Activated T-cell treated with anti-CD3 and anti-CD28 coated beads, Interleukin-2, amount 50 U/mL, for 24 hours (primary cell): ENCODE measurements around the gene MON1A.
A peak's percentile ranks its signal among the peaks of the same experiment; 100 is the strongest.

ENCODE experiments used
- DNase-seq: peaks from one replicate; pipeline ENCODE4 v3.0.0-alpha.2; 2020
- H3K27ac Mint-ChIP-seq: 2 replicates; pipeline ENCODE4 v1.8.0; 2020; ENCODE audit warnings: mild to moderate bottlenecking, mixed read lengths
- H3K27me3 Mint-ChIP-seq: 2 replicates; pipeline ENCODE4 v1.8.0; 2020; ENCODE audit warnings: mixed read lengths
- H3K36me3 Mint-ChIP-seq: 2 replicates; pipeline ENCODE4 v1.8.0; 2020; ENCODE audit warnings: low read depth, mixed read lengths
- H3K4me1 Mint-ChIP-seq: 2 replicates; pipeline ENCODE4 v1.8.0; 2020; ENCODE audit warnings: low read depth, mixed read lengths
- H3K4me3 Mint-ChIP-seq: 2 replicates; pipeline ENCODE4 v1.8.0; 2020; ENCODE audit warnings: mild to moderate bottlenecking, moderate library complexity, mixed read lengths
- H3K9me3 Mint-ChIP-seq: 2 replicates; pipeline ENCODE4 v1.8.0; 2020; ENCODE audit warnings: mixed read lengths

Gene MON1A

DNA sequence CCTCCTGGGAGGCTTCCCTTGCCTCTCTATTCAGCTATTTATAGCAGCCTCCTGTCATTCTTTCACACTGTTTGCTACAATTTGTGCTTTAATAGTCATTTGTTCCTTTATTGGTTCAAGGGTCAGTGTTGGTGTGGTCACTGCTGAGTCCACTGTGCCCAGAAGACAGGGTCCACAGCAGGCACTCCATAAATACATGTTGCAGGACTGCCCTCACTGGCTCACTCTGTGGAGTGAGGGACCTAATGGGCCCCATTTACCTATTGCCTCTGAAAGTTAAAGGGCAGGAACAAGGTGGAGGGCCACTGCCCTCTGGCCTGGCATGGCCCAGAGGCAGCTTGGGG lies 42.7 kb downstream of the MON1A start:
- DNase-seq: no peak
- Mint-ChIP-seq H3K4me3 (no peak overlapping the region), H3K36me3 (no peaks in the 10 kb centered on the region), H3K4me1 (no peaks in the 10 kb centered on the region), H3K9me3 (no peaks in the 10 kb centered on the region), H3K27me3 (no peaks in the 10 kb centered on the region), H3K27ac (no peak overlapping the region)

DNA sequence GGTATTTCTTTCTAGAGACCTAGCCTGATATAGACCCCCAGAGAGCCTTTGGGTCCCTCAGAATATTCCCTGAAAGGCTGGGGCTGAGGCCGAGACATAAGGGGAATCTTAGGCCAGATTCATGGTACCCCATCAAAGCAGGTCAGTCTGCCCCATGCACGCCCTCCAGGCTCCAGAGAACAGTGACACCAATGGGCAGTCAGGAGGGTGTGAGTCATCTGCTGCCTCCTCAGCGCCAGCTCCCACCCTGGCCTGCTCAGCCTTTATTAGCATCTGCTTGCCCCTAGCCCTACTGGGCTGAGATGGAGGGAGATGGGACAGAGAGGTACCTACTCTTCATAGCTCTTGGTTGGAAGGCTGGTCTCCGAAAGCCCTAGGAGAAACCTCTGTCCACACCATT lies 45.6 kb downstream of the MON1A start:
- no peak overlapping the region for H3K4me3 Mint-ChIP-seq
- H3K9me3 Mint-ChIP-seq: no peaks in the 10 kb centered on the region
- no peak overlapping the region for H3K27ac Mint-ChIP-seq
- no peaks in the 10 kb centered on the region for H3K27me3 Mint-ChIP-seq
- H3K36me3 Mint-ChIP-seq: no peaks in the 10 kb centered on the region
- H3K4me1 Mint-ChIP-seq: no peaks in the 10 kb centered on the region
- no peak for DNase-seq

DNA sequence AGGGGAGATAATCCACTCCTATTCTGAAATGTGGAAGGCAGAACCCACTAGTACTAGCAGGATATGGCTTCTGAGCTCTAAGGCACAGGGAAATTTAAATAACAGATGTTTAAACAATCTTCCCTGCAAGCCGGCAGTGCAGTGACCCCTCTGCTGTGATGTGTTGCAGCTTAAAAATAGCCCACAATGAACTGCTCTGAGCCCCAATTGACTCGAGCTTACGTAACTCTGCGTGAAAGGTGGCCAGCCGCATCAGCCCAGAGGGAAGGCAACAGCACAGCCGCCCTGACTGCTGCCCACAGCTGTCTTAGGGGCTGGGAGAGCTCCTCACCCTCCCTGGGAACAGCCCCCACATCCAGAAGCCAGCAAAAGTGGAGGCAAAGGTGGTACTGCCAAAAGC lies 47.4 kb downstream of the MON1A start:
- DNase-seq: no peak
- no peaks in the 10 kb centered on the region for H3K27me3 Mint-ChIP-seq
- H3K9me3 Mint-ChIP-seq: no peaks in the 10 kb centered on the region
- no peak overlapping the region for H3K27ac Mint-ChIP-seq
- no peak overlapping the region for H3K4me3 Mint-ChIP-seq
- no peaks in the 10 kb centered on the region for H3K4me1 Mint-ChIP-seq
- no peaks in the 10 kb centered on the region for H3K36me3 Mint-ChIP-seq

DNA sequence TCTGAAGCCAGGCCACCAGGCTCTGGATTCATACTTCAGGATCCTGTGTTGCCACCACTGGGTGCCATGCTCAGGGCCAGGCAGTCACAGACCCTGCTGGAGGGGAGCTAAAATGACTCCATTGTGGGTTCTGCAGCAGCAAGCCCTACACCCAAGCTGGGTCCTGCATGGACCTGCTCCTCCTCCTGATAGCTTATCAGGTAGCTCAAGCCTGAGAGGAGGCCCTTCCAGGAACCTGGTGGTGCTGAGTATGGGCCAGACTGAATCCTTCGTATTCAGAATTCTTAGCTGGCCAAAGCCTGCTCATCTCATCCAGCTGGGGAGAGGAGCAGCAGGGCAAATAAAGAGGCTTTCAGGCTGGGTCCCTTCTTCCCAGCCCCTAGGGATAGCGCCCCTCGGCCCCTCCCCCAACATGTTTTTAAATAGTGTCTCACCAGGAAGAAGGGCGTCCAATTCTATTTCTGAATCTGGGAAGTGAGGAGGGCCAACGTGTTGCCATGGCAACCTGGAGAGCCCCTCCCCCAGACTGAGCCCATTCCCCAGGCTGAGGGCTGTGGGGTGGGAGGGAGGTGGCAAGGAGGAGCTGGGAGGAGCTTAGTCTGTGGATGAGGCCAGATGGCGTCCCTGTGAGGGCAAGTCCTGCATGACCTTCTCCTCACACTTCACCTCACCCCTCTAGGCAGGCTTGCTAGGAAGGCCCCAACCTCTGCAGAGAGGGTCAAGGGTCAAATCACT lies 48.9 kb downstream of the MON1A start:
- Mint-ChIP-seq H3K27ac (no peak overlapping the region), H3K36me3 (no peaks in the 10 kb centered on the region), H3K4me1 (no peaks in the 10 kb centered on the region), H3K4me3 (no peak overlapping the region), H3K27me3 (no peaks in the 10 kb centered on the region), H3K9me3 (no peaks in the 10 kb centered on the region)
- DNase-seq: no peak

DNA sequence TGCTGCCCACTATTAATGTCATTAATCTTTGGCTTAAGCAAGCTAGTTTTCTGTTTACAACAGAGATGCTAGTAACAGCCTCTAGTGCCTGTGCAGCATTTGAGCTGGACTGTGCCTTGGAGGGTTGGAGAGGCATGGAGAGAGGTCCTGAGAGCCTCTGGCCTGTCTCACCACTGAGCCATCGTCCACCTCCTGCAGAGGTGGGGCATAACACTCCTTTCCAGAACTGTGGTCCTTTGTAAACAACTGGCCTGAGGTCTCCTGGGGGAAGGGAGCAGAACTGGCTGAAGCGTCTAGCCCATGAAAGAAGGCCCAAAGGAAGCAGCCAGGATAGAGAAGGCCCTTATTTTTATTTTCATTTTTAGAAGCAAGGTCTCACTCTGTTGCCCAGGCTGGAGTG lies 49.9 kb downstream of the MON1A start:
- no peak for DNase-seq
- H3K9me3 Mint-ChIP-seq: no peaks in the 10 kb centered on the region

DNA sequence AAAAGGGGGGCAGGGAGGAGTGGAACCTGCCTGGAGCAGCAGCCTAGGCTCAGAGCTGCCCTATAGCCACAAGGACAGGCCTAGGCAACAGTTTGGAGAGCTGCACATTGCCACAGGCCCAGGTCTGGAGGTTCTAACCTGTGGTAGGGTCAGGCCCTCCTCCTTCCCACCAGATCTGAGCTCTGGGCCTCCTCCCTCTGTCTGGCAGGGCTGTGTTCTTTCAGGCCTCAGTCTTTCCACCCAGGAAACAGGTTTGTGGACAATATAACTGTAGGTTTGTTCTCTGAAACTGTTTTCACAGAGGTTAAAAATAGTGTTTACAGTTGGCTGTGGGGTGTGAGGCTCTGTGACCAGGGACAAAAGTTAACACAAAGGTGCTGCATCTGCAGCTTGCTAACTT lies 50.9 kb downstream of the MON1A start:
- no peaks in the 10 kb centered on the region for H3K36me3 Mint-ChIP-seq
- no peak for DNase-seq
- no peaks in the 10 kb centered on the region for H3K9me3 Mint-ChIP-seq
- no peaks in the 10 kb centered on the region for H3K4me1 Mint-ChIP-seq
- no peak overlapping the region for H3K4me3 Mint-ChIP-seq
- no peaks in the 10 kb centered on the region for H3K27me3 Mint-ChIP-seq
- H3K27ac Mint-ChIP-seq: no peak overlapping the region

More for the DNA sequence above, 49.9 kb downstream of the MON1A start:
- H3K27me3 Mint-ChIP-seq: no peaks in the 10 kb centered on the region
- H3K36me3 Mint-ChIP-seq: no peaks in the 10 kb centered on the region
- H3K4me1 Mint-ChIP-seq: no peaks in the 10 kb centered on the region
- no peak overlapping the region for H3K27ac Mint-ChIP-seq
- no peak overlapping the region for H3K4me3 Mint-ChIP-seq

DNA sequence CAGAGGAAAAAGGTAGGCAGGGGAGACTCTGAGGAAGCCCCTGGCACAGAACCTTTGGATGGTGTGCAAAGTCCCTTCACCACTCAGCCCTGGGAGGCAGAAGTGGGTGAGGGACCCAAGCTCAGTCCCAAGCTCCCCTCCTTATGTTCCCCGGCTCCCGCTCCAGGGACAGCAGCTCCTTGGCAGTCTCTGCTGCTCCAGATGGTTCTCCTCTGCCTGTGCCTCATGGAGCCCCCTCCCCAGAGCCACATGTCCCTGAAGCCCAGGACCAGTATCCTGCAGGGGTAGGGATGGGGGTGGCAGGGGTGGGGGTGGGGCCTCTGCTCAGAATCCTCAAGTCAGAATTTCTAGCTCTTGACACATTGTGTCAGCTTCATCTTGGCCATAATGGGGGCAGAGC lies 51.9 kb downstream of the MON1A start:
- peaks cover 4% of the 10 kb centered on the region for H3K4me1 Mint-ChIP-seq
- H3K4me3 Mint-ChIP-seq: no peak overlapping the region
- H3K27me3 Mint-ChIP-seq: no peaks in the 10 kb centered on the region
- DNase-seq: no peak
- no peaks in the 10 kb centered on the region for H3K36me3 Mint-ChIP-seq
- no peak overlapping the region for H3K27ac Mint-ChIP-seq
- no peaks in the 10 kb centered on the region for H3K9me3 Mint-ChIP-seq

DNA sequence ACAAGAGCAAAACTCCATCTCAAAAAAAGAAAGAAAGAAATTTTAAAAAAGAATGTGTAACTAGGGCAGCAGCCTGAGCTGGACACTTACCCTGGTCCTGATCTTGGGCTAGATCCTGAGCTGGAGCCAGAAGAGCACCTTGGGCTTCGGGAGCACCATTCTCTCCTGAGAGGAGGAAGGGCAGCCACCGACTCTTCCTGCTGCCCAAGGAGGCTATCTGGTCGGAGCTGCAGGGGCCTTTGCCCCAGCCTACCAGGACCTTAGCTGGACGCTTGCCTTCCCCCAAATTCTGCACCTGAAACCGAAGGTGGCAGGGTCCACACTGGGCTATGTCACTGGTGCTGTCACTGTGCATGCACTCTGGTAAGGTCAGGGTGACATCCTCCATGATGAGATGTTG lies 53.0 kb downstream of the MON1A start:
- Mint-ChIP-seq H3K27me3 (peaks cover 1% of the 10 kb centered on the region), H3K4me1 (peaks cover 5% of the 10 kb centered on the region), H3K36me3 (no peaks in the 10 kb centered on the region), H3K9me3 (no peaks in the 10 kb centered on the region), H3K27ac (no peak overlapping the region), H3K4me3 (no peak overlapping the region)
- DNase-seq: no peak

DNA sequence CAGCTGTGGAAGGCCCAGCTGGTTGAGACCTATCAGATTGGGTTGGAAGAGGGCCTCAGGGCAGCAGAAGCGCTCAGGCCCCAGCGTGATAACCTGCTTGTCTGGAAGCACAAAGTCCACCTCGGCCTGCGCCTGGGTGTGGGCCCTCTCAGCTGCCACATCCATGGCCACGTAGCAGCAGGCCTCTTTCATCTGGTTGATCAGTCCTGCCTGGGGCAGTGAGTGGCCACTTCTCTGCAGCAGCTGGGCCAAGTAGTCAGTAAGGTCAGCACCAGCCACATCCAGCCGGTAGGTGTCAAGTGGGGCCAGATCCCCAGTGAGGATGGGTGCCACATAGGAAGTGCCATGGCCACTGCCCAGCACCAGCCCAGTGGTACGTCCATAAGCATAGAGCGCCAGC lies 56.0 kb downstream of the MON1A start:
- Mint-ChIP-seq H3K36me3 (no peaks in the 10 kb centered on the region), H3K4me3 (no peak overlapping the region), H3K4me1 (peaks cover 5% of the 10 kb centered on the region), H3K27me3 (peaks cover 19% of the 10 kb centered on the region), H3K27ac (no peak overlapping the region), H3K9me3 (no peaks in the 10 kb centered on the region)
- no peak for DNase-seq

DNA sequence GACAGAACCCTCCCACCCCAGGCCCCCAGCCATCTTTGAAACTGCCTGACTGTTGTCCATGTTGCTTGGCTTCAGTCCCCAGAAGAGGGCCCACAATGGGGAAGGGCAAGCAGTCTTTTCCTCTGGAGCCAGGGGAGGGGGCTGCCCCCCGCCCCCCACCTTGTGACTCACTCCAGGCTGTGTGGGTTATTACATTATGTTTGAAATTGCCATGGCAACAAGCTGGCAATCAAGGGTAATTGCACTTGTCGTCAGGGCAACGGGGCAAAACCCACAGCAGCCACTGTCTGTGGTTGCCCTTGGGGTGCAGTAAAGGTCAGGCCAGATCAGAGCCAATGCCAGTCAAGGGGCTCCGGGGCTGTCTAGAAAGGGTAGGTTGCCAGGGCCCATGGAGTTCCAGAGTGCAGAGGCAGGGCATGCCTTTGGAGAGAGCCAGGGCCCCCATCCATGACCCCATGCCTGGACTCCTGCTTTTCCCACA lies 56.8 kb downstream of the MON1A start:
- H3K4me1 Mint-ChIP-seq: peaks cover 5% of the 10 kb centered on the region
- no peak overlapping the region for H3K27ac Mint-ChIP-seq

DNA sequence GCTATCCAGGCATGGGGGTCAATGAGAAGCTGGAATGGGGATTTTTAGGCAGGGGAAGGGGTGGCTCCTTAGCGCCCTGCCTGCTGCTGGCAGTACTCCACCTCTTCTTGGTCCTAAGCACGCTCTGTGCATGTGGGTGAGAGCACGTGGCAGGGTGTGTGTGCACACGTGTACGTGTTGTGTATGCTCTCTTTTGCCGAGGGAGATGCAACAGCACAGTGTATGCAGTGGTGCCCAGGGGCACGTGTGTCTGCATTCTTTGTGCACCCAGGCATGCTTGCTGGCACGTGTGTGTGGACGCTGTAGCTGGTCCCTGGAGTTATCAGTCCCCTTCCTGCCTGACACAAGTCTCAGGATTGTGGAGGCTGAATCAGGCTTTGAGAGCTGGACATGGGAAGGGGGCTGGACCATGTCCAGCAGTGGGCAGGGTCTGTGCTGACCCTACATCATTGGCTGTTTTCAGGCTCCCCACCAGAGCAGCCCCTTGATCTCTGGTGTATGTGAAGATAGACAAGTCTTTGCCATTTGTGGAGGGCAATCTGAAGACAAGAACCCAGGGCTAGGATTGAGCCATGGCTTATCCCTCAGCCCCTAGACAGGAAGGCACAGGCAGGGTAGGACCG lies 58.0 kb downstream of the MON1A start:
- no peaks in the 10 kb centered on the region for H3K36me3 Mint-ChIP-seq
- peaks cover 5% of the 10 kb centered on the region for H3K4me1 Mint-ChIP-seq
- H3K4me3 Mint-ChIP-seq: no peak overlapping the region
- H3K27me3 Mint-ChIP-seq: peaks cover 37% of the 10 kb centered on the region
- DNase-seq: no peak
- H3K9me3 Mint-ChIP-seq: no peaks in the 10 kb centered on the region
- no peak overlapping the region for H3K27ac Mint-ChIP-seq

More for the DNA sequence above, 56.8 kb downstream of the MON1A start:
- Mint-ChIP-seq H3K36me3 (no peaks in the 10 kb centered on the region), H3K27me3 (peaks cover 27% of the 10 kb centered on the region), H3K4me3 (no peak overlapping the region), H3K9me3 (no peaks in the 10 kb centered on the region)
- DNase-seq: no peak

DNA sequence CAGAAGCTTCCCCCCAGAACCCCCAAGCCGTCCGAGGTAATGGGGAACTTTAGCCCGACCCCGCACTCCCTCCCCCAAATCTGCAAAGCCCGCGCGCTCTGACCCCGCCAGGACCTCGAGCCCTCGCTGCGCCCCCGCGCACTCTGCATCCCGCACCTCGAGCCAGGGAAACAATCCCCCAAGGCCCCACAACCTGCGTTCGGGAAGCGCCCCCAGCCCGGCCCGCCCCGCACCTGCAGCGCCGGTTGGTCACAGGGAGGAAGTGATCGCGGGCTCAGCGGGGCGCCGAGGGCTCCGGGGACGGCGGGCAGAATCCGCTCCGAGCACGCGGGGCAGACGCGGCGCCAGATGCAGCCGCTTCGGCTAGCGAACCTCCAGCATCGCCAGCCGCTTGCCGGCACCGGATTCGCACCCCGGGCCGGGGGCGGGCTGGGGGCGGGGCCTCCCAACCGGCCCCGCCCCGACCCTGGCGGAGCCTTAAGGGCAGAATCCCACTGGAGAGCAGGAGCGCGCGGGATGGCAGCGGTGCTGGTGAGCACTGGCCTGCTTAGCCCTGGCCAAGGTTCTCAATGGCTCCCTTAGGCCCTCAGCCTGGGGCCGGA lies 60.0 kb downstream of the MON1A start, which contains the start of gene CAMKV:
CAMKV (minus strand) TSS at position 382 of the 602 bp plus-strand sequence. CDS start 7,518 bp downstream, outside the sequence.
- H3K36me3 Mint-ChIP-seq: no peaks in the 10 kb centered on the region
- H3K27ac Mint-ChIP-seq: no peak within 1 kb of the TSS
- H3K4me1 Mint-ChIP-seq: peaks cover 5% of the 10 kb centered on the region
- peaks cover 54% of the 10 kb centered on the region for H3K27me3 Mint-ChIP-seq
- DNase-seq: peak; percentile 59
- no peaks in the 10 kb centered on the region for H3K9me3 Mint-ChIP-seq
- peak within 1 kb of the TSS; percentile 59 for H3K4me3 Mint-ChIP-seq

DNA sequence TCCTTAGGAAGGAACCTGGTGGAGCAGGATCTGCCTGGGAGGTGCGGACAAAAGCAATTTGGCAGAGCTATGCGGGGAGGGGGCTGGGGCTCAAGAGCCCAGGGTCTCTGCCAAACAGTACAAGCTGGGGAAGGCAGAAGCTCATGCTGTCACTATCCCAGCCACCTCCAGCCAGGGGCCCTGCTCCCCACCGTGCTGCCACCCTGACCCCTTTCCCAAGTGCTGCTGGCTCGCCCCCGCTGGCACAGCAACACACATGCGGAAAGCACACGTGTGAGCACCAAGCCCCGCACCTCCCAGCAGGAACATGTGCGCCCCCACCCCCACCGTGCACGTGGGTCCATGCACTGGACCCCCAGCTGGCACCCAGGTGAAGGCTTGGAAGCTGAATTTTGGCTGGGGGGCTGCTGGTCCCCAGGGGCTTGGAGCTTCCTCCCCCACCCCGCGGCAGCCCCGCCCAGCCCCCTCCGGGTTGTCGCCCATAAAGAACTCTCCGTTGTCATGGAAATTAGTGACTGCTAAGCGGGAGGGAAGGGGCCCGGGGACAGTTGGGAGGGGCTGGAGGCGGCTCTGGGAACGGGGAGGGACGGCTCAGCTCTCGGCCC lies 60.6 kb downstream of the MON1A start:
- peaks cover 58% of the 10 kb centered on the region for H3K27me3 Mint-ChIP-seq
- peaks cover 5% of the 10 kb centered on the region for H3K4me1 Mint-ChIP-seq
- H3K9me3 Mint-ChIP-seq: no peaks in the 10 kb centered on the region
- H3K4me3 Mint-ChIP-seq: peak overlapping the region; percentile 59
- DNase-seq: no peak
- H3K36me3 Mint-ChIP-seq: no peaks in the 10 kb centered on the region
- no peak overlapping the region for H3K27ac Mint-ChIP-seq

DNA sequence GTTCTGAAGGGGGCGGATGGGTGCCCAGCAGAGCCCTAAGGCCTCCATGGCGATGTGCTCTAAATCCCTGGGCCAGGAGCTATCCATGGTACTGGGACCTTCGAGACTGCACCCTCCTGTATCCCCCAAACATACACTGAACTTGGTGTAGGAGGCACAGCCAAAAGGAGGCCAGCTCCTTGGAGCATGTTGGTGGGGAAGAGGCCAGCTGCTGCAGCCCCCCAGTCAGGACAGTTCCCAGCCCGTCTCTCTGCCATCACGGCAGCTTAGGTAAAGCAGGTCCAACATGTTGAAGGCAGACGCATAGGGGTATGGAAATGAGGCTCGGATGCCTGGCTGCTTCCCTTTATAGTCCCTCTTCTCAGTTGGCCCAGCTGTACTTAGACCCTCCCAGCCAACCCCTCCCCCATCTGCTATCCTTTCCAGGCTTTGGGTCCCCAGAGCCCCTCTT lies 61.7 kb downstream of the MON1A start:
- peaks cover 3% of the 10 kb centered on the region for H3K4me1 Mint-ChIP-seq
- no peaks in the 10 kb centered on the region for H3K36me3 Mint-ChIP-seq
- H3K27me3 Mint-ChIP-seq: peaks cover 63% of the 10 kb centered on the region
- no peaks in the 10 kb centered on the region for H3K9me3 Mint-ChIP-seq
- H3K27ac Mint-ChIP-seq: no peak overlapping the region
- no peak for DNase-seq
- H3K4me3 Mint-ChIP-seq: no peak overlapping the region

DNA sequence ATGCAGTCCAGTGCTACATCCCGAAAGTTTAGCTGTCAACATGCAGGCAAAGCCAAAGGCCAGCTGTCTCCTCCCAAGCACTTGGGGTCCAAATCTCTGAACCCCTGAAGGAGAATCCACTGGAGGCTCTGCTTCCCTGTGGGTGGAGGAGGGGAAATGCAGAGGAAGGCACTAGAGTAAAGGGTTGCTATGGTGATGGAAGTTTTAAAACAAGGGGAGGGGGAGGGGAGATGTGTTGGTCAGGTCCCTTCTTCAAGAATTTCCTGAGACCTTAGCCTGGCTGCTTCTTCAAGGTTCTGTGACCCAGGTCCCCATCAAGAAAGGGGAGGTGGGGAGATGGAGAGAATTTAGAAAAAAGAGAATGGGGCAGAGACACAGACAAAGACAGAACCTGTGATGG lies 62.2 kb downstream of the MON1A start:
- Mint-ChIP-seq H3K27me3 (peaks cover 63% of the 10 kb centered on the region), H3K9me3 (no peaks in the 10 kb centered on the region), H3K36me3 (no peaks in the 10 kb centered on the region)

More for the DNA sequence above, 62.2 kb downstream of the MON1A start:
- Mint-ChIP-seq H3K27ac (no peak overlapping the region), H3K4me3 (no peak overlapping the region), H3K4me1 (peaks cover 1% of the 10 kb centered on the region)
- no peak for DNase-seq
